ENCODE measurements around the gene FH. TPM values are rescaled to one million over a fixed set of nuclear protein-coding genes. Genes with fewer than 3 reads are reported as not detected.

Gene FH
- polyA plus RNA-seq, 1 experiment, result 57.0 TPM

DNA sequence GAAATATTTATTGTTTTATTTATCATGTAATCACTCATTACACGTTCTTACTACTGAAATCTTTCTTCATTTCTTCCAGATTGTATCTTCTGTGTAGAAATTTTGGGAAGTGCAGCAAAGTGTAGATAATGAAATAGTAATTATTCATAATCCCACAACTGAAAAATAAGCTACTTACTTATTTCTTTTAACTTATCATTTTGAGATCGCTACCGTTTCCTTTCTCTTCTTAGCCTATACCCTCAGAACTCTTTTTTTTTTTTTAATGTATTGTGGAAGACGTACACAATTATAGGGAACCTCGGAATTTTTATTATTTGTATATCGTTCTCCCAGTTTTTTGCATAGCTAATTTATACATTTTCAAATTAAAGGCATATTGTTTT, 518 bp upstream of the FH start:
- H3K36me3 ChIP-seq (ENCODE audit: control insufficient read depth, insufficient read depth, low read length), result no peaks in the 10 kb centered on the region
- H3K4me3 ChIP-seq (ENCODE audit: low read depth, low read length), result peak overlapping the region; percentile 92
- DNase-seq (ENCODE audit: low read depth), result no peak
- TF ChIP-seq, protein P1, sequence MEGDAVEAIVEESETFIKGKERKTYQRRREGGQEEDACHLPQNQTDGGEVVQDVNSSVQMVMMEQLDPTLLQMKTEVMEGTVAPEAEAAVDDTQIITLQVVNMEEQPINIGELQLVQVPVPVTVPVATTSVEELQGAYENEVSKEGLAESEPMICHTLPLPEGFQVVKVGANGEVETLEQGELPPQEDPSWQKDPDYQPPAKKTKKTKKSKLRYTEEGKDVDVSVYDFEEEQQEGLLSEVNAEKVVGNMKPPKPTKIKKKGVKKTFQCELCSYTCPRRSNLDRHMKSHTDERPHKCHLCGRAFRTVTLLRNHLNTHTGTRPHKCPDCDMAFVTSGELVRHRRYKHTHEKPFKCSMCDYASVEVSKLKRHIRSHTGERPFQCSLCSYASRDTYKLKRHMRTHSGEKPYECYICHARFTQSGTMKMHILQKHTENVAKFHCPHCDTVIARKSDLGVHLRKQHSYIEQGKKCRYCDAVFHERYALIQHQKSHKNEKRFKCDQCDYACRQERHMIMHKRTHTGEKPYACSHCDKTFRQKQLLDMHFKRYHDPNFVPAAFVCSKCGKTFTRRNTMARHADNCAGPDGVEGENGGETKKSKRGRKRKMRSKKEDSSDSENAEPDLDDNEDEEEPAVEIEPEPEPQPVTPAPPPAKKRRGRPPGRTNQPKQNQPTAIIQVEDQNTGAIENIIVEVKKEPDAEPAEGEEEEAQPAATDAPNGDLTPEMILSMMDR (IDR thresholded peaks at IDR 0.05; ENCODE audit: insufficient read depth, low read depth, low read length), result no peak
- peaks cover 6% of the 10 kb centered on the region for H3K27me3 ChIP-seq (ENCODE audit: control insufficient read depth, insufficient read depth, low read length)
- POLR2A ChIA-PET, result no interaction called here
- CTCF ChIA-PET, result no interaction called here

DNA sequence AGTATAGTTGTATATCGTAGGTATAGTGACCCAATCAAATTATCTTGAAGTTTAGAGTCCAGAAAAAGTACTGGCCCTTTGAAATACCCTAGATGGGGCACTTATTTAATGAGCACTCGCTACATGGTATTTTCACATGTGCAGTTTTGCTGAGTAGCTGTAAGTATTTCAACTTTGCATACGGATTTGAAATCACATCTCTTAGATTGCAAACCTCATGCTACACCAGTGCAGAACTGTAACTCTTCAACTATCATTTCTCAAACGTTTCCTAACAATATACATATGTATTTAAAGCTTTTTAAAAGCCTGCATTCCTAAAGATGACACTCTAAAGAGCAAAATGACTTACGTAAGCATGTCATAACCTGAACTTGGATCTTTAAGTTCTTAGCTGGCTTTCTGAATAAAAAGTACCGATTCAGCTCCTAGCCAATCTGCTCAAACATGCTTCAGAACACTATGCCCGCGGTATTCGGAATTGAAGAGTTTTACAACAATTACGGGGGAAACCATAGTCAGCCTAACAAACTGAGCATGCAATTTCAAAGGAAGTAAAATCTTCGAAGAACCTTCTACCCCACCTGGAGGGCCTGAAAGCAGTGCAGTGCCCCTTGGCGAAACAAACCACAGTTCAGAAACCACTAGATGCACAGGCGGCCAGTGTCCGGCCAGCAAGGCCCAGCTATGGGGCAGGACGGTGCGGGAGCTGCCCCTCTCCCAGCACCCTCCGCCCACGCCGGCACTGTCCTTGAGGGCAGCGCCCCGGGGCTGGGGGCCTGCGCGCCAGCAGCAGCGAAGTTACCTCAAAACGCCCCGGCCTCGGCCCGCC, 863 bp downstream of the FH start:
- peaks cover 4% of the 10 kb centered on the region for H3K27me3 ChIP-seq (ENCODE audit: control insufficient read depth, insufficient read depth, low read length)
- no peak for DNase-seq (ENCODE audit: low read depth)
- no peaks in the 10 kb centered on the region for H3K36me3 ChIP-seq (ENCODE audit: control insufficient read depth, insufficient read depth, low read length)
- TF ChIP-seq, protein P1 (IDR thresholded peaks at IDR 0.05; ENCODE audit: insufficient read depth, low read depth, low read length), result no peak
- ChIA-PET POLR2A (no interaction called here), CTCF (interaction anchor here (0.8 to 1.2 kb wide), 2 partner anchors 10 to 109 kb away, joined by 3 read pairs; no protein-coding TSS in a partner anchor)
- H3K4me3 ChIP-seq (ENCODE audit: low read depth, low read length), result peak overlapping the region; percentile 92

DNA sequence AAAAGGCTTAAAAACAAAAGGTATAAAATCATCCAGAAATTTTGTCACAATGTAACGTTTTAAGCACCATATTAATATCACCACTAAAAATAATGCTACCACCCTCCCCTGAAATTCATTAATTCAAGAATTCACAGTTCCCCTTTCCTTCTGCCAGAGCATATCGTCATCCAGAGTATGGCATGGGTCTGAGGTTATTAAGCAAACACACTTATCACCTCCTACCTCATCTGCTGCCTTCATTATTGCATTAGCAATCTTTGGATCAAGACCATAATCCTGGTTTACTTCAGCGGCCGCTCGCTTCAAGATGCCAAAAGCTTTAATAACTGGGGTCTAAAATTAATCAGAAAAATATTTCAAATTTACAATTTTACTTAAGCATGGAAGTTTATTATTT, 6.2 kb downstream of the FH start:
- Histone ChIP-seq H3K4me3 (ENCODE audit: low read depth, low read length) (no peak overlapping the region), H3K36me3 (ENCODE audit: control insufficient read depth, insufficient read depth, low read length) (peaks cover 5% of the 10 kb centered on the region), H3K27me3 (ENCODE audit: control insufficient read depth, insufficient read depth, low read length) (no peaks in the 10 kb centered on the region)
- ChIA-PET POLR2A (no interaction called here), CTCF (no interaction called here)
- no peak for DNase-seq (ENCODE audit: low read depth)
- TF ChIP-seq, protein P1 (IDR thresholded peaks at IDR 0.05; ENCODE audit: insufficient read depth, low read depth, low read length), result no peak

DNA sequence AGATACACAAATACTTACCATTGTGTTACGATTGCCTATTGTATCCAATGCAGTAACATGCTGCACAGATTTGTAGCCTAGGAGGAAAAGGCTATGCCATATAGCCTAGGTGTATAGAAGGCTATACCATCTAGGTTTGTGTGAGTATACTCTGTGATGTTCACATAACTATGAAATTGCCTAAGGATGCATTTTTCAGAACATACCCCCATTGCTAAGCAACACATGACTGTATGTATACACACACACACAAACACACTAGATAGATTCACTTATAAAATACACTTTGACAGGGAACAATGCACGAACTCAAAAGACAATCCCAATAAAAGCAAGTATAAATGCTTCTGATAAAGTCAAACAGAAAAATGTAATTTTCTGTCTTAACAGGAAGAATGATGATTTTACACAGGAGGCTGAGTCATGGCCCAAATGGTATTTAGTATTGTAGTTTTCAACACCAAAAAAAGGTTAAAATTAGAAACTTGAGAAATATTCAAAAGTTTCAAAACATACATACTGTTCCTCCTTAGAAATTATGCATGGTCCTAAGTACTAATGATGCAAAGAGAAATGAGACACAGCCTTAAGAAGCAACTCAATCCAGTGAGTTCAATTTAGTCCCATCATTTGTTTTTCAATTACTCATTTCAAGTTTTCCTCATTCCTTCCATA, 12.2 kb downstream of the FH start:
- H3K27me3 ChIP-seq (ENCODE audit: control insufficient read depth, insufficient read depth, low read length), result no peaks in the 10 kb centered on the region
- POLR2A ChIA-PET, result no interaction called here
- H3K4me3 ChIP-seq (ENCODE audit: low read depth, low read length), result no peak overlapping the region
- H3K36me3 ChIP-seq (ENCODE audit: control insufficient read depth, insufficient read depth, low read length), result peaks cover 12% of the 10 kb centered on the region
- no peak for DNase-seq (ENCODE audit: low read depth)
- CTCF ChIA-PET, result no interaction called here
- TF ChIP-seq, protein P1 (IDR thresholded peaks at IDR 0.05; ENCODE audit: insufficient read depth, low read depth, low read length), result no peak

DNA sequence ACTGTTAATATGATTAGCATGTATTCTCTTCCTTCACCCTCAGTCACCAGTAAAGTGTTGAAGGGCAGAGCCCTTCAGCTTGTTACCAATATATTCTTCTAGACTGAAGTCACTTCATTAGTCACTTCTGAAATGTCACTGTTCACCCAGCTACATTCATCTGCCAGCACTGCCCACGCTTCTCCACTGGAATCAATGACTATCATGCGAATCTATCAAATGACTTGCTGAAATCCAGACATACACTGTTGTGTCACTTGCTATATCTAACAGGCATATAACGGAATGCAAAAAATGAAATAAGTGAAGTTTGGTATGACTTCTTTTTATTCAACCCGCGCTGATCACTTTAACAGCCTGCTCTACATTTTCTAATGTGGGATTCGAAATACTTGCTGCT, 16.1 kb downstream of the FH start:
- Histone ChIP-seq H3K36me3 (ENCODE audit: control insufficient read depth, insufficient read depth, low read length) (peaks cover 11% of the 10 kb centered on the region; the same call in 1 of the 2 replicates), H3K27me3 (ENCODE audit: control insufficient read depth, insufficient read depth, low read length) (no peaks in the 10 kb centered on the region), H3K4me3 (ENCODE audit: low read depth, low read length) (no peak overlapping the region)
- DNase-seq (ENCODE audit: low read depth), result no peak
- ChIA-PET CTCF (interaction anchor here (0.5 to 1.7 kb wide), 3 partner anchors 18 to 771 kb away, joined by 3 to 6 read pairs (median 3); no protein-coding TSS in a partner anchor), POLR2A (no interaction called here)
- TF ChIP-seq, protein P1 (IDR thresholded peaks at IDR 0.05; ENCODE audit: insufficient read depth, low read depth, low read length), result no peak

Measured in BJ (cell line).